ENCODE data around the gene PLPPR1. TPM values are rescaled to one million over a fixed set of nuclear protein-coding genes. Genes with fewer than 3 reads are reported as not detected.

PLPPR1 gene
- total and polyA plus RNA-seq, 2 donors (not counting 3 experiments of a cell fraction or from before 2014, with no cell fraction given): 0.18 to 0.50 TPM

- dilution Hi-C loops (cut with MboI; ENCODE audit: extremely low pct_ligation_motif_present, low sequenced_read_pairs): no loop called here
- Histone ChIP-seq H2AFZ (ENCODE audit: low read depth, low read length) (no peak overlapping the region), H3K4me2 (ENCODE audit: insufficient read depth, low read length) (no peak overlapping the region), H3K9ac (replicated peaks; ENCODE audit: extremely low read depth, insufficient read depth, low read length) (no peak overlapping the region), H3K27ac (ENCODE audit: insufficient read depth, low read depth, low read length) (no peak overlapping the region), H3K4me1 (ENCODE audit: control insufficient read depth, extremely low read depth, insufficient read depth, low read length) (no peaks in the 10 kb centered on the region), H3K79me2 (ENCODE audit: control insufficient read depth, insufficient read depth, low read length) (no peaks in the 10 kb centered on the region), H3K9me1 (replicated peaks; ENCODE audit: control insufficient read depth, extremely low read depth, insufficient read depth, low read length) (no peaks in the 10 kb centered on the region), H3K36me3 (ENCODE audit: control insufficient read depth in 2 of 2, extremely low read depth in 1 of 2, insufficient read depth in 2 of 2, low read length in 2 of 2) (no peaks in the 10 kb centered on the region), H3K27me3 (ENCODE audit: control insufficient read depth in 2 of 2, insufficient read depth in 2 of 2, low read length in 2 of 2) (no peaks in the 10 kb centered on the region), H3K9me3 (replicated peaks; ENCODE audit: control insufficient read depth, insufficient read depth, low read length) (no peaks in the 10 kb centered on the region), H3K4me3 (replicated peaks in 1 of 3; ENCODE audit: insufficient read depth in 1 of 3, low read depth in 1 of 3, low read length in 3 of 3) (no peak overlapping the region), H4K20me1 (replicated peaks; ENCODE audit: control insufficient read depth, extremely low read depth, insufficient read depth, low read length) (no peaks in the 10 kb centered on the region)
- ChIA-PET POLR2A (no interaction called here), CTCF (no interaction called here)
- no peak for DNase-seq (ENCODE audit: low read depth, low spot score)
- FAIRE-seq: no peak
- BruUV-seq (replicated peaks): no TSS peak
- intact Hi-C loops (cut with micrococcal nuclease): no loop called here
- no peak for TF ChIP-seq POLR2AphosphoS5 (IDR thresholded peaks at IDR 0.05; ENCODE audit: insufficient read depth, low read depth, low read length)
- no peak for TF ChIP-seq POLR2A (IDR thresholded peaks at IDR 0.05; ENCODE audit: low read depth, low read length)
- TF ChIP-seq JUN (IDR thresholded peaks at IDR 0.05; ENCODE audit: borderline replicate concordance, insufficient read depth, insufficient read length, low read depth): no peak
- no peak for TF ChIP-seq EZH2 (IDR thresholded peaks at IDR 0.05; ENCODE audit: borderline replicate concordance, low read depth, low read length, severe bottlenecking)
- no peak for TF ChIP-seq GATA2 (IDR thresholded peaks at IDR 0.05; ENCODE audit: insufficient read depth, insufficient read length, low read depth, low read length)
- TF ChIP-seq, protein P1, sequence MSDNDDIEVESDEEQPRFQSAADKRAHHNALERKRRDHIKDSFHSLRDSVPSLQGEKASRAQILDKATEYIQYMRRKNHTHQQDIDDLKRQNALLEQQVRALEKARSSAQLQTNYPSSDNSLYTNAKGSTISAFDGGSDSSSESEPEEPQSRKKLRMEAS (IDR thresholded peaks at IDR 0.05; ENCODE audit: insufficient read depth, insufficient read length): no peak
- TF ChIP-seq CTCF (IDR thresholded peaks at IDR 0.05; ENCODE audit: extremely low read depth in 1 of 2, insufficient read depth in 1 of 2, low read depth in 1 of 2, low read length in 2 of 2): no peak
- no peak for TF ChIP-seq MYC (IDR thresholded peaks at IDR 0.05; ENCODE audit: low read depth, low read length)
- no peak for TF ChIP-seq FOS (IDR thresholded peaks at IDR 0.05; ENCODE audit: borderline replicate concordance, insufficient read depth, low read length)
Measured at GRCh38 chr9:101165131-101165530, 136.6 kb downstream of the PLPPR1 start.
